Anterior cingulate cortex (tissue), 58 donors: ENCODE results near the gene SLCO2B1.

Source experiments
- DNase-seq, 58 donors: peaks; one replicate each; lab custom pipeline; 2025; lab: John Stamatoyannopoulos, UW

SLCO2B1 gene

DNA sequence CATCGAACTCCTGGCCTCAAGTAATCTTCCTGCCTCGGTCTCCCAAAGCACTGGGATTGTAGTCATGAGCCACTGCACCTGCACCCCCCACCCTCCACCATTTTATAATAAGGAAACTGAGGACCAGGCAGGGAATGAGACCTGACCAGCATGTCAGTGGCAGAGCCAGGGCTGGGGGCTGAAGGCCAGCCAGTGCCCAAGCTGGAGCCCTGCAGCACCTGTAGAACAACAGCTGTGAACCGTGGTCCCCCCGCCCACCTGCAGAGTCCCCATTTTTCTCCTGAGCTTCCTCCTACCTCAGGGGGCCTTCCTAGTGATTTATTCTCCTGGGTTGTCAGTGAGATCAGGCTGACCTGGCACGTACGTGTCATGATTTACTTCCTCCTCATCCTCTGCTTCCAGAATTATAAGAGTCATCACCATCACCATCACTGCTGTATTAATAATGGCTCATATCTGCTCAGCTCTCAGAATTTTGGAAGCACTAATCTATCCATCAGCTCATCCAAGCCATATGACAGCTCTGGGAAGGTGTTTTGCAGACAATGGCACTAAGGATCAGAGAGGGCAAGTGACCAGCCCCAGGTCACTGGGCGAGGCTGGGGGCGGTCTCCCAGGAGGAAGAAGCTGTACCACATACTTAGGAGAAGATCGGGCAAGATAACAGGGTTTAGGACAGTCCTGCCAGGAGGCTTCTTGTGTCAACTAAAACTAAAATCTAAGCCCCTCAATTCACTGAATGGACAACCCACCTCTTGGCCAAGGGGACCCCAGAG is 5.5 kb upstream of the SLCO2B1 start:
- DNase-seq: no peak

DNA sequence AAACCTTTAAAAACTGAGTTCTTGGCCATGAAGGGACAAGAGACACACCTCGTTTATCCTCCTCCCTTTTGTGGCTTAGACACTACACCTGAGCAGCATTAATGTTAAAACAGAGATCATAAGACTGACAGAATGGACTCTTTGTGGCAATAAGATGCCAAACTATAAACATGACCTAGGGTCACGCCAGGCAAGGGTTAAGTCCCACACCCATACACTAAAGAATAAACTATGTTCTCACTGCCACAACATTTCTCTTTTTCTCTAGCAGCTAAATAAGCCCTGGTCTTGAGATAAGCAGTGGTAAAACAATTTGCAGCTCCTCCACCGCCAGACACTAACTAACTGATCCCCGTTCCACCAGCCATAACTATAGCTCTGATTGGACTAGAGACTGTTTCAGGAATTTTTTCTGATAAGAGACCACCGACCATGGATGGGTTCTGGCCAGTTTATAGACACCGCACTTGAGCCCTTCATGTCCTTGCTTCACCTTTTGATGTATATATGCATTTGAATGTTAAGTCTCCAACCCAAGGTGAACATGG is 4.9 kb upstream of the SLCO2B1 start:
- DNase-seq: no peak

DNA sequence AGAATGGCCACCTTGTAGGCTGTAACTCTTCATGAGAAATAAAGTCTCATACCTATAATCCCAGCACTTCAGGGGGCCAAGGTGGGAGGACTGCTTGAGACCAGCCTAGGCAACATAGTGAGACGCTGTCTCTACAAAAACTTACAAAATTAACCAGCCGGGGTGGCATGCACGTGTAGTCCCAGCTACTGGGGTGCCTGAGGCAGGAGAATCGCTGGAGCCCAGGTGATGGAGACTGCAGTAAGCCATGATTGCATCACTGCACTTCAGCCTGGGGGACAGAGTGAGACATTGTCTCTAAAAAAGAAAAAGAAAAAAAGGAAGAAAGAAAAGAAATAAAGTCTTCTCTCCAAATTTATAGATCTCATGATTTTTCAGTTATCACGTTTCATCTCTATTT is 4.2 kb upstream of the SLCO2B1 start:
- no peak for DNase-seq

DNA sequence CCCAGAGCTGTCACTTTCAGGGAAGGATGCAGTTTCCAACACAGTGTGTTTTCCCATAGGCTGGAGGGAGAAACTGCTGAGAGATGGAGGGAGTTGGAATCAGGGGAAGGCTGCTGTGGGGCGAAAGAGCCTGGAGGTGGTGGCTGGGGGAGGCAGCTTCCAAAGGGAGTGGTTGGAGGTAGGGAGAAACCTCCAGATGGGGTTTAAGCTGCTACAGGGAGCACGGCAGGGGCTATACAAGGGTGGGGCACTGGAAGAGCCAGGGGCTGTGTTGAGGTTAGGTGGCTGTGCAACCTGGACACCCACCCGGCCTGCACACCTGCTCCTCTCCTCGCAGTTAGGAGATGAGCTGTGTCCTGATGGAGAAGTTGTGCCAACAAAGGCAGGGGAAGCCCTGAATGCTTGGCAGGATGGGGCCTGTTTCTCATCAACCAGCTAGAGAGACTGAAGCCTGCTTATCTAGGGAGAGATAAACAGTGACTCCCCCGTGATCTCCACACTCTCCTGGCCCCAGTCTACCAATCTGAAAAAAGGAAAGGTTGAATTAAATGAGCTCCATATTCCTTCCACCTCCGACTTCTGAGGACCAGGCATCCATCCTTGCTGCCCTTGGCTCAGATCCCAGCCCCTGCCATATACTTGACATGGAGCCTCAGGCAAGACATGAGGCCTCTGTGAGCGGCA is 3.6 kb upstream of the SLCO2B1 start:
- DNase-seq: no peak

DNA sequence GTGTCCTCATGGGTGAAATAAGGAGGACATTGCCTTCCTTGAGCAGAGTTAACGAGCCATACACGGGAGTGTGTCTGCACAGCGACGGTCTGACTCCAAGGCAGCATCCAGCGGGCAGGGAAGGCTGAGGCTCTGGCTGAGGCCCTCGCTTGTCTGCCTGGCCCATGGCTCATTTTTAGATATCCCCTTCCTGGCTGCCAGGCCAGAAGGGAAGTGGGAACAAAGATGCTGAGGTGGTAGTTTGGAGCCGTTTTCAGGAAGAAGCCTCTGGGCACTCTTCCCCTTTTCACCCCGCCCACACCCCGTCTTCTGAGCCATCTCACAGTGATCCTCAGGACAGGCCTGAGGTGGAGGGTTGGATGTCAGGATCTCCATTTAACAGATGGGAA is 3.0 kb upstream of the SLCO2B1 start:
- peak in 20 of 58 donors; percentile 6 to 35 (median 17) for DNase-seq

DNA sequence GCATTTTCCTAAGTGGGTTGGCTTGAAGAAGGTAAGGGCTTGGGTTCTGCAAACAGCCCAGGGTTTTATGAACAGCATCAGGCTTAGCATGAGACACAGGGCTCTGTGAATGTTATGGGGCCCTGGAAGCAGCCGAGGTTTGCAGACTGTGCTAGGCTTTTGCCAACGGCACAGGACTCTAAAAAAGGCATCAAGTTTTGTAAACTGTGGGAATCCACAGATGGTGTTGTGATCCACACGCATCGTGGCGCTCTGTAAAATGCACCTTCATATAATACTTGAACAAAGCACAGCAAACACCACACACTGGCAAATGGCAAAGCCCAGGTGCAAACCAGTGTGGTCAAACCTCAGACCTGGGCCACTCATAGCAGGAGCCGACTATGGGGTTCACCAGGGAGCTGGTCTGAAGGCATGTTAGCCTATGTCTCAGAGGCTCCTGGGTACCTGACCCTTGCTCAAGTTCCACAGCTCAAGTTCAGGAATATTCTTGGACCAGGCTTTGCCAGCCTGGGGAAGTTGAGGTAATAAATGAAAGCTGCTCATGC is 2.4 kb upstream of the SLCO2B1 start:
- DNase-seq: peak in 14 of 58 donors; percentile 7 to 48 (median 18)

DNA sequence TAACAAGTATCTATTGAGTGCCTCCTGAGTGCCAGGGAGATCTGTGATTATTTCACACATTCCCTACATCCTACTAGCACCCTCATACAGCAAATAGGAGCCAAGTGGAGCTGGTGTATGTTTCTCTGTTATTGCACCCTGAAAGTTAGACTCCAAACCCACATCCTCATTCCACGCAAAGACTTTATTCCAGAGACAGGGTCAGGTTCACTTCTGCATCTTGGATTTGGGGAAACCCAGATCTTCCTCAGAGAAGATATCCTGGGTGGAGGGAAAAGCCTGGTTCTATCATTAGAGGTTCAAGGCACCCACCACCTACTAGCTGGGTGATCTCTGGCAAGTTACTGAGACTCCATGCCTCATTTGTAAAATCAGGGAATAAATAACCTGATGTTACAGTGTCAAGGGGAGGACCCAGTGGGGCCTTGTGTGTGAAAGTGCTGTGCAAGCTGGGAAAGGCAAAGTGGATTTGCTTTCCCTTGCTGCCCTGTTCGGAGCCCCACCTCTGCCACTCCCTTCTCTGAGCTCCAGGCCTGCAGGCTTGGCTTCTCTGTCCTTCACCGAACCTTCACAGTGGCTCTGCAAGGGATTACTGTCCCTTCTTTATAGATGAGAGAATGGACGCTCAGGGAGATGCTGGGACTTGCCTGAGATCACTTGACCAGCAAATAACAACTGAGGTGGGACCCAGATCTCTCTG is 991 bp upstream of the SLCO2B1 start:
- DNase-seq: no peak

DNA sequence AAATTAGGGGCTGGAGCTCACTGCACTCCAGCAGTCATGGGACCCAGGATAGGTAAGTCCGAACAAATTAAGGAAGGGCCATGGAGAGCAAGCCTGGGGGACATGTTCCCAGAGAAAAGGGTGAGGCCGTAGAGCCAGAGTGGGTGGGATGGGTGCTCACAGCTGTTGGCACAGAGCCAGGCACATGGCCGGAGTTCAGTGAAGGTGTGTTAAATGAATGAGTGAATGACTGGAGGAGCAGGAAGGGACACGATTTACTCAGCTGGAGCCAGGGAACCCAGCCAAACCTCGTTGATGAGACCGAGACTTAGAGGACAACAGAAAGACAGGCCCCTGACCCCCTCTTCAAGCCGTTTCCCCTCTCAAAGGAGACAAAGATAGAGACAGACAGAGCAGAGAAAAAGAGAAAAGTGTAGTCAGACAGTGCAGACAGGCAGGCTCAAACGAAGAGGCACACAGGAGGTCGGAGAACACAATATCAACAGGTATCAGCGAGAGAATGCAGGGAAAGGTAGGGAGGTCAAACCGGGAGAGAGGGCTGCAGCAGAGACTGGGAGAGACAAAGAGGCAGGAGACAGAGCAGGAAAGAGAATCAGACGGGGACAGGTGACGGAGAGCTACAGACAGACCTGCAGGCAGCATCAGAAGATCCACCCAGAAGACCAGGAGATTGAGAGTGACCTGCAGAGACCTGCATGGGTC is 590 bp downstream of the SLCO2B1 start:
- DNase-seq: no peak

DNA sequence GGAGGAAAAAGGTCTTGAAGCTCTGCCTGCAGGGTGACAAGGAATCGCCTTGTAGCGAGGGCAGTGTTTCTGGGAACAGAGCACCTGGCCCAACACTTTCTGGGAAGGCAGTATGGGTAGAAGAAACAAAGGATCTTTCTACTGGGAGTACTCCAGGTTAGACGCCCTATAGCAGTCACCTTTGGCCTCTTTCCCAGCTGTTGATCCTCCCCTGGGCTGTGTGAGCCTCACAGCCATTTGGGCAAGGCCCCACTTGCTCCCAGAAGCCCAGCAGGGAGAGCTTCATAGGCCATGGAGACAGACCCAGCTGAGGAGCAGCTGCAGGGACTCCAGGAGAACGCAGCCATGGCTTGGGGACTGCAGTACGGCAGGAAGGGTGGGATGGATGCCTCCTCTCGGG is 1.2 kb downstream of the SLCO2B1 start:
- DNase-seq: no peak

DNA sequence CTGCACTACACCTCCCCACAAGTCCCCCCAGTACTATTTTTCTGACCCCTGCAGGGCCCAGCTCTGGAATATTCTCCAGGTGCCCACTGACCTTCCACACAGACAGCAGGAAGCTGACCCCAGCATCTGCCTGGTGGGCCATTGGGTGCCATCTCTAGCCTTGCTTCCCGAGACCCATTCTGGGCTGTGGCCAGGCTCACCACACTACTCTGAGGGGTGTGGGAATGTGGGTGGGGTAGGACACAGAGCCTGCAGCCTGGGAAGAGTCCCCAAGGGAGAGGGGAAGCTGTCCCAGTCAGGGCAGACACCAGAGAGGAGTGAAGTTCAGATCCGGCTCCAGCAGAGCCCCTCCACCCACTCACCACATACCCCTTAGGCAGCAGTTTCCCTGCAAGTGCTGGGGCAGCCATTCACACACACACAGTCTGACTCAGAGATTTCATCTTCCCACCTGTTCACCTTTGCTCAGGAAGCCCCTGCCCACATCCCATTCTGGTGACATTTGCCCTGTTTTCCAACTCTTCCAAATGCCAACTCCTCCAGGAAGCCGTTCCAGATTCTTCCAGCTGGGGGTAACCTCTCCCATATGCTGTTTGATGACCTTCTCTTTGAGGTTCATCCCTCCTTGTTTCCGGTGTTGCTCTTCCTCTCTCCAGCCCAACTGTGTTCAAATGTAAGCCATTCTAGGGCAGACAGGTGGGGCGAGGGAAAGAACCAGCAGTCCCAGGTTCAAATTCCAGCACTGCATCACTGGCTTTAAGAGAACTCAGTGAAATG is 1.9 kb downstream of the SLCO2B1 start:
- no peak for DNase-seq

DNA sequence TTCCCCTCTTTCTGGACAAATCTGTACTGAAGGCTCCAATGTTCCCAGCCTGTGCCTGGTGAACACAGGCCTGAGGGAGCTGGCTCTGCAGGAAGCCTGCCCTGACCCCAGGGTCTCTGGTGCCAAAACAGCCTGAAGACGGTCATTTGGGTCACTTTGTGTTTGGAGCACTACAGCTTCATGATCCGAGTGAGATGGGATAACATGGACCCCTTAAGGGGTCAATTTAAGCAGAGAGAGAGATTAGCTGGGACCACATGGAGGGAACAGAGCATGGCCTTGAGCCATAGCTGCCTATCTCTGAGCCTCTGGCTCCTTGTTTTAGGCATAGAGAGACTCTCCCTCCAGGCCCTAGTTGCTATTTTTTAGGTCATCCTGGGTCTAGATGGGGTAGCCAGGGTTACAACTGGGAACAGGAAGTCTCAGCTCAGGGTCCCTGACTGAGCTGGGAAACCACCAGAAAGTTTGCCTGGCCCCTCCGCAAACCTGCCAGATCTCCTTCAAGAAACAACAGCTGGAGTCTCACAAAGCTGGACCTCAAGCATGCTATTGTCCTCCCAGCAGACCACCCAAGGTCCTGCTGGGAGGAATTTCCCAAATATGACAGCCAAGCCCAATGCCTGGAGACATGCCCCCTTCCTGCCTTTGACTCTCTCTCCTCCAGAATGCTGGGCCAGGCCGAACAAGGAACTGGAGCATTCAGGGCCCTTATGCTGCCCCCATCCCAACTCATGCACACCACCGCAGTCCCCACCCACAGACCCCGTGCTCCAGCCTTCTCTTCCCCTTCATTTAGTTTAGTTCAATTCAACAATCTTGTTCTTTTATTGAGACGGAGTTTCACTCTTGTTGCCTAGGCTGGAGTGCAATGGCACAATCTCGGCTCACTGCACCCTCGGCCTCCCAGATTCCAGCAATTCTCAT is 4.0 kb downstream of the SLCO2B1 start:
- no peak for DNase-seq

DNA sequence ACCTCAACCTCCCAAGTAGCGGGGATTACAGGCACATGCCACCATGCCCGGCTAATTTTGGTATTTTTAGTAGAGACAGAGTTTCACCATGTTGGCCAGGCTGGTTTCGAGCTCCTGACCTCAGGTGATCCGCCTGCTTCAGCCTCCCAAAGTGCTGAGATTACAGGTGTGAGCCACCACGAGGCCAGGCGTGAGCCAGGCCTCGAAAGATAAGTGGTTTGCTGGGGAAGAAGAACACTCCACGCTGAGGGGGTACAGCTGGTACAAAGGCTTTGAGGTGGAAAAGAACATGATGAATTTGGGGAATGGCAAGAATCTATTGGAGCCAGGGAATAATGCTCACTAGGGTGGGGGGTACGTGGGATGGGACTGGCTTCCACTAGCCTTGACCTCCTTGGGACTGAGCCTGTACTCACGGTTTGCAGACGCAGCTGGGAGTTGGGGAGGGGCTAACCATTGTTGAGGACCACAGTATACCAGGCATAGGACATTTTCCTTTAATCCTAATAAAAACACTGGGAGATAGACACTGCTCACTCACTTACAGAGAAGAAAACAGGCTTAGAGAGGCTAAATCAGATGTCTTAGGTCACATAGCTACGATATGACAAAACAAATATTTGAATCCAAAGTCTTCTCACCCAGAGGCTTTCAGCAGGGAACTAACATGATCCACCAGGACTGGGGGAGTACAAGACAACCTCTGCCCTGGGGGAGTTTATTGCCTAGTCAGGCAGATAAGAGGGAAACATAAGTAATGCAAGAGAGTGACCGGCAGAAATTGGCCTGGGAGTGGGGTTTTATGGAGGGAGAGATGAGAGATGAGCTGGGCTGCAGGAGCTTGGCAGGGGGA is 4.9 kb downstream of the SLCO2B1 start:
- no peak for DNase-seq

DNA sequence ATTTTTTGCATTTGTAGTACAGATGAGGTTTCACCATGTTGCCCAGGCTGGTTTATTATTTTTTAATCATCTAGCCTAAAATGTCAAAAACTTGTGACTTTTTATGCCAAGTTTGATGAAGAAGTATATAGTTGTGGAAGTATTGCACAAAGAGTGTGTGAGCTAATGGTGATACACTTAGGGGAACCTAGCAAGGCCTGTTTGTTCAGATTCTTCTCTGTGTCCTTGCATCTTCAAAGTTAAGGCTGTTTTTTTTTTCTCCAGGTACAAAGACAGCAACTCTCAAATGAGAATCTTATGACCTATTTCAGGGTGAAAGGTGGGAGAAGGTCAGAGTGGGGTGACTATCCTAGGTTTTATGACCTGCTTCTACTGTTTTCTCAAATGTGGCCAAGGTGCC is 7.3 kb downstream of the SLCO2B1 start:
- DNase-seq: no peak

DNA sequence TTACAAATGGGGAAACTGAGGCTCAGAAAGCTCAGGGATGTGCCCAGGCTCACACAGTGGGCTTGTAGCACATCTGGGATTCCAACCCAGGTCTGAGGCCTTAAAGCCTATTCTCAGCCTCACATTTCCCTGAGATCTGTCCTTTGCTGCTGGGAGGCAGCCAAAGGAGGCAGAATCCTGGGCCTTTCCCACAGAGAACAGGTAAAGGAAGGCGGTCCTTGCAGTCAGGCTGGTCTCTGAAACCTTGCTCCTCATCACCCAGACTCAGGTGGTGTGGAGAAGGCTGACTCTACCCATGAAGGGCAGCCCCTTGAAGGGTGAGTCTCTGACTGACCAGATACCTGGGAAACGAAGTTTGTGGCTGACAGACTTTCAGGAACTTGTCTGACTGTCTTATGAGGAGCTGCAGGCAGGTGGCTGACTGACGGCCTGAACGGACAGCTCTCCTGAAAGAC is 7.8 kb downstream of the SLCO2B1 start:
- DNase-seq: no peak

DNA sequence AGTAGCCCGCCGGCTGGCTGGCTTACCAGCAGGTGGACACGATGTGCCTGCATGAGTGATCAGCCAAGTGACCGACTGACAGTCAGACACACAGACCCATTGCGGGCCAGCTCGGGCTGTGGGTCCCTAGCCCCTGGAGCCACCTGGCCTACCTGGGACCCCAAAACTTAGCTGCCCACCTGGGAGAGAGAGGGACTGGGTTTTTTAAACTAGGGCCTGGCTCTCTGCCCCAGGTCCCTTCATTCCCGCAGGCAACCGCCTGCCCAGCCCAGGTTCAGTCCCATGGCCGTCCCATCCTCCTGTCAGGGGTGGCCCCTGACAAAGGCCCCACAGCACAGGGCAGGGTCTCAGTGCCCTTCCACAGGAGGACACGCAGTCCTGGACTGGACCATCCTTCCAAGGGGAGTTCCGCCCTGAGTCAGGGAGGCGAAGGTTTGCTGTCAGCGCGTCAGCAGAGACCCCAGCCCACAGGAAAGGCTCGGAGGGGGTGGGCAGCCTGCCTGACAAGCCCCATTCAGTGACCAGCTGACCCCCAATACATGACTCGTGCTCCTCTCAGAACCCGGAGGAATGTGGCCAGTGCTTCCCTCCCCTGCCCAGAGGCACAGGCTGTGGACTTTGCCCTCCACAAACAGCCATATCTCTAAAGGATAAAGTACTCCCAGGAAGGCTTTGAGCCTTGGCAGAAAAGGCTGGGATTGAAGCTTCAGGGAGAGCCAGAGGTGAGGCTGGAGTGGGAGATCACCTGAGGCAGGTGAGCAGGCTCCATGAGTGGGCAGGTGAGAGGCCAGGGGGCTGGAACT is 8.4 kb downstream of the SLCO2B1 start:
- no peak for DNase-seq

DNA sequence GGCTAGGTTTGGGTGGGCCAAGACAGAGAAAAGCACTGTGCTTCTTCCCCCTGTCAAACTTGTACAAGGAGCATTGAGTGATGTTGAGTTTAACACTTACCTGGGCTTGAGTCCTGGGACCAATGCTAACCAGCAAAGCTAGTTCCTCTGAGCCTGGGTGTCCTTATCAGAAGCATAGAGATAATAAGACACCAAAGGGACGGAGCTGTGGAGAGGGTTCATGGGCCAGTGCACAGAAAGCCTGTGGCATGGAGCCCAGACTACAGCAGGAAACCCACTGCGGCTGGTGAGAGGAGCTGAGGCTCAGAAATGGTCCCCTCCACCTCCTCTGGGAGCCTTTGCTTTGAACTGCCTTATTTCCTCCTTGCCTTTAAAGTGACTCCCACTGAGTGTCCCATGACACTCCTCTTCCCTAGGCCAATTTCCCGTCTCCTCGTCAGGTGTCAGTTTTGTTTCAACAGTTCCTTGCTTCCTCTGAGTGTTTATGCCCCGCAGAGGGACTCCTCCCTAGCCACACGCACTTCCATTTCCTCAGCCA is 9.4 kb downstream of the SLCO2B1 start:
- DNase-seq: no peak
